ENCODE measurements around the gene ANKDD1B.

DNA sequence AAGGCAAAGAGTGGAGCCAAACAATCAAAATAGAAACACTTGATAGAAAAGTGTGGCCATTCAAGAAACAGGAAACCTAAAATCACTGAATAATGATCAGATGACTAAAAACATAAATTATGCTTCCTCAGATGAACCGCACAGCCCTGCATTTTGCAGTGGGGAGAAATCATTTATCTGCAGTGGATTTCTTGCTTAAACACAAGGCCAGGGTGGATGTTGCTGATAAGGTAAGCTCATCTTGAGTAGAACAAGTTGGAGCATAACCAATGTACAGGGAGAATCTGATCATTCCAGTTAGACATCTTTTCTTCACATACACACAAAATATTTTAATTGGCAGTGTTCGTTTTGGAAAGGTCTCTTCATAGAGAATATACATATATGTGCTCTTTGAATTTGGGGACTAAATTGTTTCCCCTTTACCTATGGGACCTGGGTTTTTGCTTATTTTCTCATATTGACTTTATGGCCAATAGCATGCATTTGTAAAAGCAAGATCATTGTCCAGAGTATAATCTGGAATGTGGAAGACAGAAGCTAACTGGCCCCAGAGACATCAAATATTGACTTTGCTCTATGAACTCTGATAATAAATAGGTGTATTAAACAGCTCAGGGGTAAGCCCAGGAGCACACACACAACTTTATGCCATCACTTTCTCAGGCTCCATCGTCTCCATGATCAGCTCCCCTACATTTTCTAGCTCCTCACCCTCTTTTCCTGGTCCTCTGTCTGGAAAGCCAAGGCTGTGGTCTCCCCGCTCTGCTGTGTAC is 9.1 kb downstream of the ANKDD1B start:
- TF ChIP-seq, protein P1, sequence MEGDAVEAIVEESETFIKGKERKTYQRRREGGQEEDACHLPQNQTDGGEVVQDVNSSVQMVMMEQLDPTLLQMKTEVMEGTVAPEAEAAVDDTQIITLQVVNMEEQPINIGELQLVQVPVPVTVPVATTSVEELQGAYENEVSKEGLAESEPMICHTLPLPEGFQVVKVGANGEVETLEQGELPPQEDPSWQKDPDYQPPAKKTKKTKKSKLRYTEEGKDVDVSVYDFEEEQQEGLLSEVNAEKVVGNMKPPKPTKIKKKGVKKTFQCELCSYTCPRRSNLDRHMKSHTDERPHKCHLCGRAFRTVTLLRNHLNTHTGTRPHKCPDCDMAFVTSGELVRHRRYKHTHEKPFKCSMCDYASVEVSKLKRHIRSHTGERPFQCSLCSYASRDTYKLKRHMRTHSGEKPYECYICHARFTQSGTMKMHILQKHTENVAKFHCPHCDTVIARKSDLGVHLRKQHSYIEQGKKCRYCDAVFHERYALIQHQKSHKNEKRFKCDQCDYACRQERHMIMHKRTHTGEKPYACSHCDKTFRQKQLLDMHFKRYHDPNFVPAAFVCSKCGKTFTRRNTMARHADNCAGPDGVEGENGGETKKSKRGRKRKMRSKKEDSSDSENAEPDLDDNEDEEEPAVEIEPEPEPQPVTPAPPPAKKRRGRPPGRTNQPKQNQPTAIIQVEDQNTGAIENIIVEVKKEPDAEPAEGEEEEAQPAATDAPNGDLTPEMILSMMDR (IDR thresholded peaks at IDR 0.05), result no peak
- TF ChIP-seq POLR2AphosphoS5 (IDR thresholded peaks at IDR 0.05; ENCODE audit: low read depth, low read length) (no peak), TCF7L2 (IDR thresholded peaks at IDR 0.05; ENCODE audit: low read depth, low read length) (no peak), SIN3A (IDR thresholded peaks at IDR 0.05; ENCODE audit: borderline replicate concordance, insufficient read depth, low read depth, low read length) (no peak)

All from Panc1 (cell line).